ENCODE results near the gene OTOR. TPM values are rescaled to one million over a fixed set of nuclear protein-coding genes. Genes with fewer than 3 reads are reported as not detected.

The OTOR gene
- total RNA-seq, 1 experiment from 2014 or later, result not detected

Other genes with a start within 250 kb of the OTOR start
- gene KIF16B, start 174.9 kb upstream of the OTOR start, total RNA-seq (2014; rRNA removed; shearing (Covaris generic); ENCODE audit: low replicate concordance), result 2.4 and 10.6 TPM in 2 replicates
- 122 and 125 TPM in 2 replicates for gene SNRPB2, start 18.3 kb upstream of the OTOR start, total RNA-seq (2014; rRNA removed; shearing (Covaris generic); ENCODE audit: low replicate concordance)

Data from Caki2 (cell line).